ENCODE measurements around the gene SASS6. TPM values are rescaled to one million over a fixed set of nuclear protein-coding genes. Genes with fewer than 3 reads are reported as not detected.

Gene SASS6
- total RNA-seq, 4 donors from 2014 or later: 1.9 to 6.8 (median 3.8) TPM

DNA sequence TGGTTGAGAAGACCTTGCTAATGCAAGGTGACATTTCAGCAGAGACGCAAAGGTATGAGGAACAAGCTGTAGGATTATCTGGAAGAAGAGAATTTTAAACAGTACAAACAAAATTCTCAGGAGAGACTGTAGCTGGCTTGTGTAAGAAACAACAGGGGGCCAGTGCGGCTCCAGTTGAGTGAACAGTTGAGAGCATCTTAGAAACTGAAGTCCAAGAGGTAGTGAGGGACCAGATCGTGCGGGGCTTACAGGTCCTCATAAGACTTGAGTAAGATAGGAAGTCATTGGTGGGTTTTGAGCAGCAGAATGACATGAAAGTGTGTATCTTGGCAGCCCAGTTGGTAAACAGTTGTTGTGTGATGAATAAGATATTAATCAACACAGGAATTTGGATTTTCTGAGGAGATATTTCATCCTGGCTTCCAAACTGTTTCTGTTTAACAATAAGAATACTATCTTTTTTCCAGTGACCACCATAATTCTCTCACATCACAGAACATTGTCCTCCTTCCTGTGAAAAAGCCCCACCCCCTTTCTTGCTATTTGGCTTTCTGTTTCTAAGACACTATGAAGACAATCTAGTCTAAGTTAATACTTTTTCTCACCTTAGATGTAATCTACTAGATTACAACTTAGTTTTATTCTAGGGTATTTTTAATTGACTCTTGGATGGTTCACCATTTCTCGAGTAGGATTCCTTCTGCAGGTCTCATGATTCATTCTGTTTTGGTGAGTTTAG is 62.4 kb downstream of the SASS6 start:
- no peak overlapping the region for H3K27ac ChIP-seq
- 93% methylated on average over 5 of the region's 5 CpGs for whole genome bisulfite sequencing, 2 donors
- intact Hi-C loops (cut with DNase I): no loop called here
- no peaks in the 10 kb centered on the region for H3K9me3 ChIP-seq
- no peak for DNase-seq
- H3K36me3 ChIP-seq: peaks cover 22 to 94% (median 29%) of the 10 kb centered on the region in 3 donors
- no peak overlapping the region for H3K4me3 ChIP-seq
- peaks cover 0 to 4% (median 0%) of the 10 kb centered on the region in 3 donors for H3K4me1 ChIP-seq
- H3K27me3 ChIP-seq: no peaks in the 10 kb centered on the region
- TF ChIP-seq POLR2A (IDR thresholded peaks at IDR 0.05): no peak
- TF ChIP-seq CTCF (IDR thresholded peaks at IDR 0.05): no peak

GRCh38 chr1:100065969-100066227 is 66.8 kb downstream of the SASS6 start:
- no peak overlapping the region for H3K27ac ChIP-seq
- intact Hi-C loops (cut with DNase I): no loop called here

DNA sequence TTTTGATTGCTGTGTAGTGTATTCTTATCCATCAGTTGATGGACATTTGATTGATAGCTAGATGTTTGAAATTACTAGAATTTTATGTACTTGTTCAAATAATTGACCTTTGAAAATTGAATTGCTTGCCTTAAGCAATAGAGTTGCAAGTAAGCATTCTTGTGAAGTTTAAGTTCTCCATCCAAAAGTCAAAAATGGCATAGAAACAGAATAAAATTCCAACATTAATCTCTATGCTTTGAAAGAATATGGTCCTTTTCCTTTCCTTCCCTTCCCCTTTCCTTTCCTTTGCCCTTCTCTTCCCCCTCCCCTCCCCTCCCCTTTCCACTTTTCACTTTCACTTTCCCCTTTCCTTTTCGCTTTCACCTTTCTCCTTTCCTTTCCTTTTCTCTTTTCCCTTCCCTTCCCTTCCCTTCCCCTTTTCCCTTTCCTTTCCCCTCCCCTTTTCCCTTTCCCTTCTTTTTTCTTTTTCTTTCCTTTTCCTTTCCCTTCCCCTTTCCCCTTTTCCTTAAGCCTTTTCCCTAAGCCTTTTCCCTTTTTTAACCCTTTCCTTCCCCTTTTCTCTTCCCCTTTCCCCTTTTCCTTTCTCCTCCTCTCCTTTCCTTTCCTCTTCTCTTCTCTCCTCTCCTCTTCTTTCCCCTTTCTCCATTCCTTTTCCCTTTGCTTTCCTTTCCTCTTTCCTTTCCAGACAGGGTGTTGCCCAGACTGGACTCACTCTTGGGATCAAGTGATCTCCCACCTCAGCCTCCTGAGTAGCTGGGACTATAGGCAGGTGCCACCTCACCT is 67.4 kb downstream of the SASS6 start:
- H3K27me3 ChIP-seq: no peaks in the 10 kb centered on the region
- TF ChIP-seq POLR2A (IDR thresholded peaks at IDR 0.05) (no peak), CTCF (IDR thresholded peaks at IDR 0.05) (no peak)
- H3K4me1 ChIP-seq: peaks cover 0 to 14% (median 0%) of the 10 kb centered on the region in 3 donors
- WGBS, 2 donors: 63 to 64% methylated on average over 1 of the region's 1 CpG
- H3K27ac ChIP-seq: no peak overlapping the region
- H3K4me3 ChIP-seq: no peak overlapping the region
- intact Hi-C loops (cut with DNase I): no loop called here
- no peak for DNase-seq
- H3K36me3 ChIP-seq: peaks cover 14 to 92% (median 26%) of the 10 kb centered on the region in 3 donors
- no peaks in the 10 kb centered on the region for H3K9me3 ChIP-seq

More at GRCh38 chr1:100065969-100066227, 66.8 kb downstream of the SASS6 start:
- Histone ChIP-seq H3K27me3 (no peaks in the 10 kb centered on the region), H3K4me3 (no peak overlapping the region), H3K9me3 (no peaks in the 10 kb centered on the region), H3K36me3 (peaks cover 14 to 92% (median 26%) of the 10 kb centered on the region in 3 donors), H3K4me1 (peaks cover 0 to 14% (median 0%) of the 10 kb centered on the region in 3 donors)
- 89 to 94% methylated on average over 2 of the region's 2 CpGs for WGBS, 2 donors
- DNase-seq: no peak
- TF ChIP-seq POLR2A (IDR thresholded peaks at IDR 0.05): no peak
- no peak for TF ChIP-seq CTCF (IDR thresholded peaks at IDR 0.05)

DNA sequence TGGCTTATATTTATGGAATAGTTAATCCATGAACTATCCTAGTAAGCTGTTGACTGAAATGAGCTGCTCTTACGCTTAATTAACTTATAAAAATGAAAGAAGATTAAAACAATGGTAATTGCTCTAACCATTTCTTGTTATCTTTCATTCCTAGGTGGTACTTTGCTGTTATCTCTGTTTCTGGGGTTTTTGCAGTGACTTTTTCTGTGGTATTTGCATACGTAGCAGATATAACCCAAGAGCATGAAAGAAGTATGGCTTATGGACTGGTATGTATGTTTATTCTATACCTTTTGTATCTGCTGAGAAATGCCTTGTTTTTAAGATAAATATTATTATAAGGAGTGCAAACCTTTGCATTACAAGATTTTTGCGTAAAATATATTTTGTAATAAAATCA is 71.0 kb downstream of the SASS6 start:
- Histone ChIP-seq H3K4me3 (no peak overlapping the region), H3K36me3 (peaks cover 0 to 80% (median 6%) of the 10 kb centered on the region in 3 donors), H3K4me1 (peaks cover 0 to 14% (median 0%) of the 10 kb centered on the region in 3 donors), H3K27ac (no peak overlapping the region), H3K27me3 (no peaks in the 10 kb centered on the region), H3K9me3 (no peaks in the 10 kb centered on the region)
- intact Hi-C loops (cut with DNase I): no loop called here
- TF ChIP-seq POLR2A (IDR thresholded peaks at IDR 0.05) (no peak), CTCF (IDR thresholded peaks at IDR 0.05) (no peak)
- 92 to 97% methylated on average over 3 of the region's 3 CpGs for WGBS, 2 donors
- no peak for DNase-seq

DNA sequence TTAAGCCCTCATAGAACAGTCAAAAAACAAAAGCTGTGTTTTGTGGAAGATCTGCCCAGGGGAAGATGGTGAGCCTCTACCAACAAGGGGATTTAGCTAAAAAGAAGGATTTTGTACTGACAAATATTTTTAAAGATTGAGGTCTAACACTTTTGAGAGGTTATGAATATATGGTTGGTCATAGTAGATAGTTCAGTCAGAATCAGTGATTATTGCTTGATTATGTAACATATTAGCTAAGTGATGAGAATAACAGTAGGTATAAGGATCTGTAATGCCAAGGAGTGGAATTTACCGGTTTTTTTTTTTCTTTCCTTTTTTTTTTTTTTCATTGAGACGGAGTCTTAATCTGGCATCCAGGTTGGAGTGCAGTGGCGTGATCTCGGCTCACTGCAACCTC is 79.0 kb downstream of the SASS6 start:
- H3K27me3 ChIP-seq: no peaks in the 10 kb centered on the region
- WGBS, 2 donors: 90 to 95% methylated on average over 4 of the region's 4 CpGs
- intact Hi-C loops (cut with DNase I): no loop called here
- TF ChIP-seq CTCF (IDR thresholded peaks at IDR 0.05): no peak
- no peak for TF ChIP-seq POLR2A (IDR thresholded peaks at IDR 0.05)
- peaks cover 15 to 33% (median 17%) of the 10 kb centered on the region in 3 donors for H3K4me1 ChIP-seq
- H3K27ac ChIP-seq: no peak overlapping the region
- H3K9me3 ChIP-seq: no peaks in the 10 kb centered on the region
- H3K36me3 ChIP-seq: peaks cover 0 to 40% (median 0%) of the 10 kb centered on the region in 3 donors
- H3K4me3 ChIP-seq: no peak overlapping the region
- no peak for DNase-seq
